T-helper 2 cell treated with Interferon-gamma antibody and Interleukin-4, amounts not matched to agents 5 μg/mL and 100 μg/mL, for 36 hours (primary cell): Measurements from ENCODE around the gene ATP8A2.

ENCODE experiments used
- DNase-seq: peaks from one replicate; pipeline ENCODE4 v3.0.0; 2021; ENCODE audit warnings: low spot score
- H3K27ac Mint-ChIP-seq: one replicate; pipeline ENCODE4 v1.8.0; 2021; ENCODE audit warnings: mild to moderate bottlenecking, mixed read lengths
- H3K27me3 Mint-ChIP-seq: one replicate; pipeline ENCODE4 v1.8.0; 2021; ENCODE audit warnings: low read depth, mixed read lengths
- H3K36me3 Mint-ChIP-seq: one replicate; pipeline ENCODE4 v1.8.0; 2021; ENCODE audit warnings: low read depth, mixed read lengths
- H3K4me1 Mint-ChIP-seq: one replicate; pipeline ENCODE4 v1.8.0; 2021; ENCODE audit warnings: low read depth, mixed read lengths
- H3K4me3 Mint-ChIP-seq: one replicate; pipeline ENCODE4 v1.8.0; 2022; ENCODE audit warnings: mild to moderate bottlenecking, moderate library complexity, mixed read lengths
- H3K9me3 Mint-ChIP-seq: one replicate; pipeline ENCODE4 v1.8.0; 2021; ENCODE audit warnings: mixed read lengths

ATP8A2 gene

GRCh38 chr13:25874064-25874737 lies 502.4 kb downstream of the ATP8A2 start:
- H3K4me3 Mint-ChIP-seq = peak overlapping the region; percentile 65
- peaks cover 13% of the 10 kb centered on the region for H3K9me3 Mint-ChIP-seq
- peaks cover 58% of the 10 kb centered on the region for H3K4me1 Mint-ChIP-seq
- peaks cover 4% of the 10 kb centered on the region for H3K27me3 Mint-ChIP-seq
- DNase-seq = no peak
- H3K36me3 Mint-ChIP-seq = peaks cover 6% of the 10 kb centered on the region
- peak overlapping the region; percentile 86 for H3K27ac Mint-ChIP-seq

- Mint-ChIP-seq H3K4me3 (peak overlapping the region; percentile 65), H3K27me3 (no peaks in the 10 kb centered on the region), H3K9me3 (peaks cover 13% of the 10 kb centered on the region), H3K27ac (peak overlapping the region; percentile 86), H3K4me1 (peaks cover 58% of the 10 kb centered on the region), H3K36me3 (peaks cover 6% of the 10 kb centered on the region)
- DNase-seq = peak; percentile 44
These were observed 503.1 kb downstream of the ATP8A2 start for GRCh38 chr13:25874907-25875306.

- H3K4me3 Mint-ChIP-seq = no peak overlapping the region
- no peak overlapping the region for H3K27ac Mint-ChIP-seq
- peaks cover 59% of the 10 kb centered on the region for H3K4me1 Mint-ChIP-seq
- H3K9me3 Mint-ChIP-seq = peaks cover 13% of the 10 kb centered on the region
- no peaks in the 10 kb centered on the region for H3K27me3 Mint-ChIP-seq
- no peak for DNase-seq
- H3K36me3 Mint-ChIP-seq = peaks cover 6% of the 10 kb centered on the region
These were observed 504.5 kb downstream of the ATP8A2 start for GRCh38 chr13:25876247-25876646.

- Mint-ChIP-seq H3K4me3 (no peak overlapping the region), H3K4me1 (peaks cover 54% of the 10 kb centered on the region)
These were observed 507.7 kb downstream of the ATP8A2 start for GRCh38 chr13:25879466-25879865.

GRCh38 chr13:25881136-25881926 lies 509.6 kb downstream of the ATP8A2 start:
- no peaks in the 10 kb centered on the region for H3K36me3 Mint-ChIP-seq
- H3K4me3 Mint-ChIP-seq = no peak overlapping the region
- H3K27me3 Mint-ChIP-seq = no peaks in the 10 kb centered on the region
- DNase-seq = no peak
- H3K27ac Mint-ChIP-seq = no peak overlapping the region
- peaks cover 40% of the 10 kb centered on the region for H3K4me1 Mint-ChIP-seq
- H3K9me3 Mint-ChIP-seq = no peaks in the 10 kb centered on the region

More at GRCh38 chr13:25879466-25879865, 507.7 kb downstream of the ATP8A2 start:
- H3K36me3 Mint-ChIP-seq = peaks cover 1% of the 10 kb centered on the region
- no peak for DNase-seq
- no peaks in the 10 kb centered on the region for H3K27me3 Mint-ChIP-seq
- H3K27ac Mint-ChIP-seq = no peak overlapping the region
- H3K9me3 Mint-ChIP-seq = peaks cover 6% of the 10 kb centered on the region

- Mint-ChIP-seq H3K27ac (no peak overlapping the region), H3K36me3 (no peaks in the 10 kb centered on the region), H3K4me1 (peaks cover 42% of the 10 kb centered on the region), H3K9me3 (no peaks in the 10 kb centered on the region), H3K27me3 (no peaks in the 10 kb centered on the region), H3K4me3 (no peak overlapping the region)
- DNase-seq = no peak
These were observed 510.2 kb downstream of the ATP8A2 start for GRCh38 chr13:25881971-25882451.

- H3K27me3 Mint-ChIP-seq = no peaks in the 10 kb centered on the region
- no peaks in the 10 kb centered on the region for H3K9me3 Mint-ChIP-seq
- no peak overlapping the region for H3K4me3 Mint-ChIP-seq
- no peak for DNase-seq
- peaks cover 38% of the 10 kb centered on the region for H3K4me1 Mint-ChIP-seq
- H3K27ac Mint-ChIP-seq = no peak overlapping the region
- H3K36me3 Mint-ChIP-seq = no peaks in the 10 kb centered on the region
These were observed 510.9 kb downstream of the ATP8A2 start for GRCh38 chr13:25882466-25883357.

GRCh38 chr13:25885418-25885817 lies 513.6 kb downstream of the ATP8A2 start:
- peaks cover 3% of the 10 kb centered on the region for H3K27me3 Mint-ChIP-seq
- no peaks in the 10 kb centered on the region for H3K36me3 Mint-ChIP-seq
- no peak overlapping the region for H3K27ac Mint-ChIP-seq
- H3K4me1 Mint-ChIP-seq = peaks cover 42% of the 10 kb centered on the region
- no peak overlapping the region for H3K4me3 Mint-ChIP-seq
- DNase-seq = no peak
- H3K9me3 Mint-ChIP-seq = no peaks in the 10 kb centered on the region

- no peaks in the 10 kb centered on the region for H3K9me3 Mint-ChIP-seq
- no peaks in the 10 kb centered on the region for H3K36me3 Mint-ChIP-seq
- DNase-seq = peak; percentile 59
- peaks cover 35% of the 10 kb centered on the region for H3K4me1 Mint-ChIP-seq
- no peak overlapping the region for H3K27ac Mint-ChIP-seq
- peaks cover 3% of the 10 kb centered on the region for H3K27me3 Mint-ChIP-seq
- no peak overlapping the region for H3K4me3 Mint-ChIP-seq
These were observed 514.9 kb downstream of the ATP8A2 start for GRCh38 chr13:25886438-25887214.

- no peak for DNase-seq
- peak overlapping the region; percentile 26 for H3K27ac Mint-ChIP-seq
- no peak overlapping the region for H3K4me3 Mint-ChIP-seq
These were observed 516.3 kb downstream of the ATP8A2 start for GRCh38 chr13:25887962-25888655.

GRCh38 chr13:25890671-25891212 lies 519.0 kb downstream of the ATP8A2 start:
- DNase-seq = no peak
- H3K36me3 Mint-ChIP-seq = no peaks in the 10 kb centered on the region
- no peak overlapping the region for H3K4me3 Mint-ChIP-seq
- peaks cover 15% of the 10 kb centered on the region for H3K4me1 Mint-ChIP-seq
- no peak overlapping the region for H3K27ac Mint-ChIP-seq
- peaks cover 4% of the 10 kb centered on the region for H3K27me3 Mint-ChIP-seq
- H3K9me3 Mint-ChIP-seq = no peaks in the 10 kb centered on the region

More at GRCh38 chr13:25887962-25888655, 516.3 kb downstream of the ATP8A2 start:
- Mint-ChIP-seq H3K36me3 (no peaks in the 10 kb centered on the region), H3K27me3 (peaks cover 3% of the 10 kb centered on the region), H3K4me1 (peaks cover 21% of the 10 kb centered on the region), H3K9me3 (no peaks in the 10 kb centered on the region)

- Mint-ChIP-seq H3K9me3 (peaks cover 10% of the 10 kb centered on the region), H3K4me1 (peaks cover 27% of the 10 kb centered on the region), H3K27me3 (peaks cover 14% of the 10 kb centered on the region), H3K27ac (no peak overlapping the region), H3K36me3 (peaks cover 5% of the 10 kb centered on the region), H3K4me3 (no peak overlapping the region)
- no peak for DNase-seq
These were observed 527.2 kb downstream of the ATP8A2 start for GRCh38 chr13:25898991-25899390.
